ENCODE data around the gene PRKG1. TPM values are rescaled to one million over a fixed set of nuclear protein-coding genes. Genes with fewer than 3 reads are reported as not detected.

Gene PRKG1
- total and polyA plus RNA-seq, 2 donors from 2014 or later = 3.6 to 14.8 TPM

GRCh38 chr10:51082857-51083256 is 8.6 kb downstream of the PRKG1 start:
- H3K9me3 ChIP-seq (ENCODE audit: control insufficient read depth in 2 of 3, insufficient read depth in 1 of 3, low read length in 3 of 3) = no peaks in the 10 kb centered on the region
- FAIRE-seq = no peak
- H3K27ac ChIP-seq (ENCODE audit: low read depth in 2 of 2, low read length in 2 of 2) = no peak overlapping the region
- intact Hi-C loops (cut with DNase I) = no loop called here
- H3K4me1 ChIP-seq (ENCODE audit: control insufficient read depth in 2 of 3, insufficient read depth in 2 of 3, low read depth in 1 of 3, low read length in 3 of 3) = peaks cover 0 to 3% (median 3%) of the 10 kb centered on the region in 3 donors
- H3K27me3 ChIP-seq (ENCODE audit: control insufficient read depth, insufficient read depth, low read length) = no peaks in the 10 kb centered on the region
- H3K36me3 ChIP-seq (ENCODE audit: control insufficient read depth in 2 of 3, insufficient read depth in 3 of 3, low read length in 3 of 3) = no peaks in the 10 kb centered on the region
- no peak for DNase-seq
- H3K4me3 ChIP-seq (ENCODE audit: low read length in 3 of 3) = no peak overlapping the region
- no peak overlapping the region for H3K9ac ChIP-seq (ENCODE audit: low read length in 3 of 3)
- no peak for TF ChIP-seq CTCF (IDR thresholded peaks at IDR 0.05; ENCODE audit: borderline replicate concordance, extremely low read depth, insufficient read depth)

GRCh38 chr10:51083356-51083853 is 9.1 kb downstream of the PRKG1 start:
- FAIRE-seq = no peak
- no peak overlapping the region for H3K27ac ChIP-seq (ENCODE audit: low read depth in 2 of 2, low read length in 2 of 2)
- H3K4me3 ChIP-seq (ENCODE audit: low read length in 3 of 3) = no peak overlapping the region
- H3K9ac ChIP-seq (ENCODE audit: low read length in 3 of 3) = no peak overlapping the region
- H3K9me3 ChIP-seq (ENCODE audit: control insufficient read depth in 2 of 3, insufficient read depth in 1 of 3, low read length in 3 of 3) = no peaks in the 10 kb centered on the region
- H3K4me1 ChIP-seq (ENCODE audit: control insufficient read depth in 2 of 3, insufficient read depth in 2 of 3, low read depth in 1 of 3, low read length in 3 of 3) = peaks cover 0 to 3% (median 3%) of the 10 kb centered on the region in 3 donors
- no peaks in the 10 kb centered on the region for H3K36me3 ChIP-seq (ENCODE audit: control insufficient read depth in 2 of 3, insufficient read depth in 3 of 3, low read length in 3 of 3)
- H3K27me3 ChIP-seq (ENCODE audit: control insufficient read depth, insufficient read depth, low read length) = no peaks in the 10 kb centered on the region
- TF ChIP-seq CTCF (IDR thresholded peaks at IDR 0.05; ENCODE audit: borderline replicate concordance, extremely low read depth, insufficient read depth) = no peak
- DNase-seq = peak in 2 of 5 donors; percentile 28 to 37
- intact Hi-C loops (cut with DNase I) = no loop called here

- no peak overlapping the region for H3K27ac ChIP-seq (ENCODE audit: low read depth in 2 of 2, low read length in 2 of 2)
- H3K9me3 ChIP-seq (ENCODE audit: control insufficient read depth in 2 of 3, insufficient read depth in 1 of 3, low read length in 3 of 3) = no peaks in the 10 kb centered on the region
- no peaks in the 10 kb centered on the region for H3K36me3 ChIP-seq (ENCODE audit: control insufficient read depth in 2 of 3, insufficient read depth in 3 of 3, low read length in 3 of 3)
- no peak for TF ChIP-seq CTCF (IDR thresholded peaks at IDR 0.05; ENCODE audit: borderline replicate concordance, extremely low read depth, insufficient read depth)
- DNase-seq (no peak), FAIRE-seq (no peak)
- no peaks in the 10 kb centered on the region for H3K27me3 ChIP-seq (ENCODE audit: control insufficient read depth, insufficient read depth, low read length)
- intact Hi-C loops (cut with DNase I) = no loop called here
- no peak overlapping the region for H3K9ac ChIP-seq (ENCODE audit: low read length in 3 of 3)
- no peak overlapping the region for H3K4me3 ChIP-seq (ENCODE audit: low read length in 3 of 3)
- peaks cover 0 to 3% (median 0%) of the 10 kb centered on the region in 3 donors for H3K4me1 ChIP-seq (ENCODE audit: control insufficient read depth in 2 of 3, insufficient read depth in 2 of 3, low read depth in 1 of 3, low read length in 3 of 3)
Observed at GRCh38 chr10:51085204-51085603, 10.9 kb downstream of the PRKG1 start.

- Histone ChIP-seq H3K4me1 (ENCODE audit: control insufficient read depth in 2 of 3, insufficient read depth in 2 of 3, low read depth in 1 of 3, low read length in 3 of 3) (peaks cover 0 to 3% (median 0%) of the 10 kb centered on the region in 3 donors), H3K9ac (ENCODE audit: low read length in 3 of 3) (no peak overlapping the region), H3K27ac (ENCODE audit: low read depth in 2 of 2, low read length in 2 of 2) (no peak overlapping the region), H3K4me3 (ENCODE audit: low read length in 3 of 3) (no peak overlapping the region), H3K36me3 (ENCODE audit: control insufficient read depth in 2 of 3, insufficient read depth in 3 of 3, low read length in 3 of 3) (no peaks in the 10 kb centered on the region), H3K9me3 (ENCODE audit: control insufficient read depth in 2 of 3, insufficient read depth in 1 of 3, low read length in 3 of 3) (no peaks in the 10 kb centered on the region), H3K27me3 (ENCODE audit: control insufficient read depth, insufficient read depth, low read length) (no peaks in the 10 kb centered on the region)
- TF ChIP-seq CTCF (IDR thresholded peaks at IDR 0.05; ENCODE audit: borderline replicate concordance, extremely low read depth, insufficient read depth) = no peak
- FAIRE-seq (no peak), DNase-seq (no peak)
- intact Hi-C loops (cut with DNase I) = no loop called here
Observed at GRCh38 chr10:51086710-51087109, 12.4 kb downstream of the PRKG1 start.
